PC-3 (cell line): ENCODE measurements around the gene EFCAB14.

Source experiments
- CTCF ChIP-seq: fragments of 300-600 bp; sonication (generic); conservative IDR thresholded peaks from 2 replicates; pipeline ENCODE4 v1.5.1; 2017; ENCODE audit warnings: antibody characterized with exemption, low read depth, mild to moderate bottlenecking, low read length
- EZH2 ChIP-seq: fragments of 300-600 bp; sonication (generic); IDR thresholded peaks from one replicate; pipeline ENCODE4 v1.6.1; 2017; ENCODE audit warnings: antibody characterized with exemption, mild to moderate bottlenecking, low read length; ENCODE audit not compliant: unreplicated experiment
- EZH2phosphoT487 ChIP-seq: fragments of 300-600 bp; sonication (generic); IDR thresholded peaks from 2 replicates; pipeline ENCODE4 v1.6.1; 2018; ENCODE audit warnings: mild to moderate bottlenecking, antibody characterized with exemption, low read length, borderline replicate concordance

- no peak for TF ChIP-seq CTCF
- no peak for TF ChIP-seq EZH2
- no peak for TF ChIP-seq EZH2phosphoT487
These were observed 10.8 kb downstream of the EFCAB14 start for GRCh38 chr1:46708121-46708520.
